GM12878 (cell line): Measurements from ENCODE around the gene PTBP1. TPM values are rescaled to one million over a fixed set of nuclear protein-coding genes. Genes with fewer than 3 reads are reported as not detected.

Experiments
- ATAC-seq: fragments of 200-7000 bp; cut with Tn5 transposase; 3 replicates; pipeline ENCODE4 v1.9.1; 2020; ENCODE audit warnings: mild to moderate bottlenecking, moderate library complexity
- BruUV-seq: library from RNA; stranded (reverse); fragments of 400-500 nt; replicated peaks from 2 replicates; lab custom pipeline; 2021; lab: Mats Ljungman, UMichigan
- CTCF ChIA-PET: fragments of 300-600 bp; sonication (Branson Sonifier 250); formaldehyde crosslinking; extraction: SDS; loops from one replicate; lab custom pipeline; 2021; ENCODE audit warnings: inconsistent platforms; lab: Yijun Ruan, JAX
- POLR2A ChIA-PET: fragments of 350-600 bp; formaldehyde crosslinking; extraction: SDS; loops from one replicate; lab custom pipeline; 2021; ENCODE audit warnings: inconsistent platforms; lab: Charles Lee
- RAD21 ChIA-PET: fragments of 300-600 bp; sonication (Branson Sonifier 250); formaldehyde crosslinking; loops from one replicate; lab custom pipeline; 2023; ENCODE audit warnings: antibody characterized with exemption; ENCODE audit not compliant: unreplicated experiment; lab: Charles Lee
- SMC1A ChIA-PET: fragments of 300-600 bp; sonication (Branson Sonifier 250); formaldehyde crosslinking; loops from one replicate; lab custom pipeline; 2023; ENCODE audit not compliant: unreplicated experiment, uncharacterized antibody; lab: Charles Lee
- DNase-seq: peaks from one replicate; pipeline ENCODE4 v3.0.0-alpha.2; 2011; ENCODE audit warnings: low read depth, low spot score
- FAIRE-seq: peaks from 3 replicates; lab custom pipeline; 2011; peaks lifted over from hg19 to GRCh38; lab: Jason Lieb, UNC
- H2AFZ ChIP-seq: 2 replicates; pipeline ENCODE4 v1.6.0; 2011; ENCODE audit warnings: low read depth, low read length, control low read depth; ENCODE audit not compliant: control insufficient read depth
- H3K27ac ChIP-seq: 2 replicates; pipeline ENCODE4 v1.5.1; 2011; ENCODE audit warnings: control low read depth; ENCODE audit not compliant: control insufficient read depth, insufficient read depth
- H3K27me3 ChIP-seq, 2 experiments: replicated peaks in 1 of 2; 2 replicates each; pipeline versions ENCODE4 v1.6.0 to v1.6.1; 2011; ENCODE audit warnings: low read length in 1 of 2; ENCODE audit not compliant: control insufficient read depth in 2 of 2, insufficient read depth in 2 of 2
- H3K36me3 ChIP-seq, 2 experiments: 2 replicates each; pipeline ENCODE4 v1.5.1; 2011; ENCODE audit warnings: low read length in 1 of 2; ENCODE audit not compliant: control insufficient read depth in 2 of 2, insufficient read depth in 2 of 2
- H3K4me1 ChIP-seq: 2 replicates; pipeline ENCODE4 v1.6.1; 2011; ENCODE audit warnings: mild to moderate bottlenecking, low read length, moderate library complexity, mixed read lengths; ENCODE audit not compliant: control insufficient read depth, insufficient read depth
- H3K4me2 ChIP-seq: 2 replicates; pipeline ENCODE4 v1.6.0; 2011; ENCODE audit warnings: control low read depth; ENCODE audit not compliant: control insufficient read depth, insufficient read depth
- H3K4me3 ChIP-seq: fragments of 200-600 bp; sonication (generic); 2 replicates; pipeline ENCODE4 v1.5.1; 2016
- H3K79me2 ChIP-seq: 2 replicates; pipeline ENCODE4 v1.6.0; 2011; ENCODE audit warnings: low read length; ENCODE audit not compliant: control insufficient read depth, insufficient read depth
- H3K9ac ChIP-seq: 2 replicates; pipeline ENCODE4 v1.8.0; 2011; ENCODE audit warnings: low read length, control low read depth, mixed read lengths; ENCODE audit not compliant: control insufficient read depth, insufficient read depth
- H3K9me3 ChIP-seq: replicated peaks from 3 replicates; pipeline ENCODE4 v1.5.1; 2011; ENCODE audit warnings: mild to moderate bottlenecking, low read length; ENCODE audit not compliant: control insufficient read depth, insufficient read depth
- H4K20me1 ChIP-seq: 2 replicates; pipeline ENCODE4 v1.6.0; 2011; ENCODE audit not compliant: control insufficient read depth, insufficient read depth
- DPF2 ChIP-seq: fragments of 450-650 bp; IDR thresholded peaks from 2 replicates; pipeline ENCODE4 v1.6.1; 2017; ENCODE audit warnings: mild to moderate bottlenecking
- ZNF24 ChIP-seq: fragments of 450-650 bp; IDR thresholded peaks from 2 replicates; pipeline ENCODE4 v1.6.1; 2017; ENCODE audit warnings: antibody characterized with exemption, mild to moderate bottlenecking
- WGBS: methylation state at CpG from one replicate; pipeline ENCODE4 v1.1.6; 2016; ENCODE audit warnings: low lambda C conversion rate; ENCODE audit not compliant: insufficient replicate concordance, insufficient coverage; ENCODE audit errors: missing lambda C conversion rate; 5-methylcytosine and 5-hydroxymethylcytosine counted together
- in situ Hi-C: fragments of 300-500 bp; cut with MboI; formaldehyde crosslinking; loops from 9 replicates; pipeline ENCODE4 v1.14.3; 2018; ENCODE audit warnings: mixed read lengths
- intact Hi-C: fragments of 100-400 bp; cut with micrococcal nuclease; formaldehyde crosslinking; loops from one replicate; pipeline ENCODE4 v1.14.2; 2022; ENCODE audit not compliant: unreplicated experiment
- microRNA counts: library from miRNA; unstranded; fragments of <30 nt; microRNA quantifications from one replicate; lab custom pipeline; 2016
- microRNA-seq: library from miRNA; unstranded; fragments of <30 nt; microRNA quantifications from one replicate; pipeline ENCODE4, GENCODE V29; 2018
- polyA plus RNA-seq, 11 experiments: library from polyadenylated mRNA; depleted of rRNA in 4 of 11; unstranded in 6 of 11; stranded (reverse) in 5 of 11; fragments of >200 nt; fragmentation: Nextera tagmentation in 4 of 11; fragmentation: Illumina TruSeq in 1 of 11; extraction: Ambion mirVana in 4 of 11; extraction: Trizol in 1 of 11; gene quantifications; 1 replicate in 1 of 11; 2 replicates in 10 of 11; pipeline versions ENCODE4 v1.2.1 to v1.2.3, GENCODE V29; 2011 to 2016; ENCODE audit warnings: inconsistent platforms in 2 of 11, missing spikeins in 2 of 11, low read depth in 1 of 11
- small RNA-seq: library from RNA; depleted of rRNA; stranded (forward); fragments of <200 nt; gene quantifications from one replicate; pipeline ENCODE3, GENCODE V24; 2014
- total RNA-seq, 4 experiments: library from RNA; depleted of rRNA in 3 of 4; stranded (reverse); fragments of >200 nt in 3 of 4; fragmentation: Illumina TruSeq in 1 of 4; extraction: Trizol in 1 of 4; gene quantifications; 2 replicates each; pipeline versions ENCODE4 v1.2.1 to v1.2.3, GENCODE V29; 2013 to 2021

PTBP1 gene
- total and polyA plus RNA-seq, 10 of the 15 experiments (the other 5 are each of a cell fraction or from before 2014, with no cell fraction given): 13.1 to 532 (median 217) TPM

DNA sequence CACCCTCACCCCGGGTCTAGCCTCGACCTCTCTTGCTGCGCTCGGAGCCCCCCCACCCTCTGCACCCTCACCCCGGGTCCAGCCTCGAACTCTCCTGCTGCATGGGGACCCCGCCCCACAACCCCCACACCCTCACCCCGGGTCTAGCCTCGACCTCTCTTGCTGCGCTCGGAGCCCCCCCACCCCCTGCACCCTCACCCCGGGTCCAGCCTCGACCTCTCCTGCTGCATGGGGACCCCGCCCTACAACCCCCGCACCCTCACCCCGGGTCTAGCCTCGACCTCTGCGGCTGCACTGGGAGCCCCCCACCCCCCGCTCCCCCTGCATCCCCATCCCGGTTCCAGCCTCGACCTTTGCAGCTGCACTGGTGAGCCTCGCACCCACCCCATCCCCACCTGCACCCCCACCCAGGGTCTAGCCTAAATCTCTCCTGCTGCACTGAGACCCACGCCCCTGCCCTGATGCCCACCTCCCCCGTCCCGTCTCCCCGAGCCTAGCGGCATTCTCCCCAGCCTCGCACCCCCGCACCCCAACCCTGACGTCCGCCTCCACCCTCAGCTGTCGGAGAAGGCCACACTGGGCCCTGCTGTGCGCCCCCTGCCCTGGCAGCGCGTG, 64.0 kb downstream of the PTBP1 start:
- ChIA-PET POLR2A (no interaction called here), CTCF (no interaction called here), RAD21 (interaction anchor here (4.5 kb wide), 1 partner anchor 58 kb away, joined by 46 read pairs; no protein-coding TSS in a partner anchor), SMC1A (no interaction called here)
- DNase-seq (no peak), FAIRE-seq (no peak), ATAC-seq (no peak)
- Histone ChIP-seq H3K9ac (no peak overlapping the region), H2AFZ (no peak overlapping the region), H3K36me3 (no peaks in the 10 kb centered on the region), H3K4me2 (no peak overlapping the region), H3K9me3 (no peaks in the 10 kb centered on the region), H3K27ac (no peak overlapping the region), H3K79me2 (no peaks in the 10 kb centered on the region), H3K27me3 (no peaks in the 10 kb centered on the region; a peak in 1 of 4 replicates), H3K4me1 (peaks cover 10% of the 10 kb centered on the region), H4K20me1 (no peaks in the 10 kb centered on the region), H3K4me3 (no peak overlapping the region)
- WGBS: no CpG with 5 or more reads among the region's 35 CpGs
- TF ChIP-seq ZNF24 (no peak), DPF2 (0 out of 2 replicates have a peak, but pooled peaks have one; percentile 28)
- in situ Hi-C loops: no loop called here
- BruUV-seq: no TSS peak
- intact Hi-C loops: loop anchor here (5.0 kb wide), 1 partner anchor 136 kb away; no protein-coding TSS in a partner anchor

MicroRNA genes within 50 kb of the gene (microRNA counts, 767-probe panel; counts per million panel counts)
- microRNA hsa-miR-3187-3p (lab: Ali Mortazavi, UCI): 55.3 counts per million

Small RNAs within 50 kb of the gene (microRNA-seq; reads per million reads assigned to microRNA genes)
- gene MIR3187: 85.6 reads per million, percentile 73 among the genes with 10 or more reads in this experiment
- 24.7 reads per million, percentile 59 among the genes with 10 or more reads in this experiment for gene MIR4745

Small RNAs within 50 kb of the gene (small RNA-seq; reads per million reads assigned to genes)
- gene MIR3187: not detected

Other genes starting within 250 kb of the PTBP1 start
Only the 7 nearest of the 25 such genes appear.
- gene PALM, start 88.5 kb upstream of the PTBP1 start, total RNA-seq (2014; rRNA removed): 0.38 and 0.62 TPM in 2 replicates
- 0.14 and 0.18 TPM in 2 replicates for gene PALM, start 88.5 kb upstream of the PTBP1 start, total RNA-seq (2014; rRNA removed; fragmentation: Illumina TruSeq; extraction: Trizol)
- 0.37 and 0.95 TPM in 2 replicates for gene PALM, start 88.5 kb upstream of the PTBP1 start, total RNA-seq (2021)
- 0.24 and 0.60 TPM in 2 replicates for gene PALM, start 88.5 kb upstream of the PTBP1 start, polyA plus RNA-seq (2011; rRNA removed)
- 0.13 TPM in 1 of 2 replicates, not detected in the other for gene PALM, start 88.5 kb upstream of the PTBP1 start, polyA plus RNA-seq (2014; fragmentation: Illumina TruSeq; extraction: Trizol)
- not detected for gene PALM, start 88.5 kb upstream of the PTBP1 start, polyA plus RNA-seq (2014; fragmentation: Nextera tagmentation; extraction: Ambion mirVana)
- gene PALM, start 88.5 kb upstream of the PTBP1 start, polyA plus RNA-seq (2014; rRNA removed): 0.16 and 0.28 TPM in 2 replicates
- under 1 TPM; 0.09 to 0.16 TPM for gene PALM, start 88.5 kb upstream of the PTBP1 start, polyA plus RNA-seq (2016; fragmentation: Nextera tagmentation; extraction: Ambion mirVana)
- not detected in 2 replicates for gene MISP, start 46.3 kb upstream of the PTBP1 start, total RNA-seq (2014; rRNA removed)
- gene MISP, start 46.3 kb upstream of the PTBP1 start, total RNA-seq (2014; rRNA removed; fragmentation: Illumina TruSeq; extraction: Trizol): not detected in 2 replicates
- 0.05 TPM in 1 of 2 replicates, not detected in the other for gene MISP, start 46.3 kb upstream of the PTBP1 start, total RNA-seq (2021)
- gene MISP, start 46.3 kb upstream of the PTBP1 start, polyA plus RNA-seq (2011; rRNA removed): not detected in 2 replicates
- not detected in 2 replicates for gene MISP, start 46.3 kb upstream of the PTBP1 start, polyA plus RNA-seq (2014; fragmentation: Illumina TruSeq; extraction: Trizol)
- gene MISP, start 46.3 kb upstream of the PTBP1 start, polyA plus RNA-seq (2014; fragmentation: Nextera tagmentation; extraction: Ambion mirVana): not detected
- gene MISP, start 46.3 kb upstream of the PTBP1 start, polyA plus RNA-seq (2014; rRNA removed): 0.03 TPM in 1 of 2 replicates, not detected in the other
- not detected for gene MISP, start 46.3 kb upstream of the PTBP1 start, polyA plus RNA-seq (2016; fragmentation: Nextera tagmentation; extraction: Ambion mirVana)
- gene PLPPR3, start 24.5 kb downstream of the PTBP1 start, total RNA-seq (2014; rRNA removed): not detected in 2 replicates
- gene PLPPR3, start 24.5 kb downstream of the PTBP1 start, total RNA-seq (2014; rRNA removed; fragmentation: Illumina TruSeq; extraction: Trizol): not detected in 2 replicates
- not detected in 2 replicates for gene PLPPR3, start 24.5 kb downstream of the PTBP1 start, total RNA-seq (2021)
- gene PLPPR3, start 24.5 kb downstream of the PTBP1 start, polyA plus RNA-seq (2011; rRNA removed): not detected in 2 replicates
- not detected in 2 replicates for gene PLPPR3, start 24.5 kb downstream of the PTBP1 start, polyA plus RNA-seq (2014; fragmentation: Illumina TruSeq; extraction: Trizol)
- not detected for gene PLPPR3, start 24.5 kb downstream of the PTBP1 start, polyA plus RNA-seq (2014; fragmentation: Nextera tagmentation; extraction: Ambion mirVana)
- not detected in 2 replicates for gene PLPPR3, start 24.5 kb downstream of the PTBP1 start, polyA plus RNA-seq (2014; rRNA removed)
- under 1 TPM in 1 of 2 experiments, not detected in 1; 0.07 TPM for gene PLPPR3, start 24.5 kb downstream of the PTBP1 start, polyA plus RNA-seq (2016; fragmentation: Nextera tagmentation; extraction: Ambion mirVana)
- gene AZU1, start 30.4 kb downstream of the PTBP1 start, total RNA-seq (2014; rRNA removed): not detected in 2 replicates
- not detected in 2 replicates for gene AZU1, start 30.4 kb downstream of the PTBP1 start, total RNA-seq (2014; rRNA removed; fragmentation: Illumina TruSeq; extraction: Trizol)
- not detected in 2 replicates for gene AZU1, start 30.4 kb downstream of the PTBP1 start, total RNA-seq (2021)
- not detected in 2 replicates for gene AZU1, start 30.4 kb downstream of the PTBP1 start, polyA plus RNA-seq (2011; rRNA removed)
- not detected in 2 replicates for gene AZU1, start 30.4 kb downstream of the PTBP1 start, polyA plus RNA-seq (2014; fragmentation: Illumina TruSeq; extraction: Trizol)
- gene AZU1, start 30.4 kb downstream of the PTBP1 start, polyA plus RNA-seq (2014; fragmentation: Nextera tagmentation; extraction: Ambion mirVana): not detected
- 0.27 TPM in 1 of 2 replicates, not detected in the other for gene AZU1, start 30.4 kb downstream of the PTBP1 start, polyA plus RNA-seq (2014; rRNA removed)
- gene AZU1, start 30.4 kb downstream of the PTBP1 start, polyA plus RNA-seq (2016; fragmentation: Nextera tagmentation; extraction: Ambion mirVana): not detected
- gene PRTN3, start 43.5 kb downstream of the PTBP1 start, total RNA-seq (2014; rRNA removed): not detected in 2 replicates
- gene PRTN3, start 43.5 kb downstream of the PTBP1 start, total RNA-seq (2014; rRNA removed; fragmentation: Illumina TruSeq; extraction: Trizol): not detected in 2 replicates
- not detected in 2 replicates for gene PRTN3, start 43.5 kb downstream of the PTBP1 start, total RNA-seq (2021)
- 0.08 TPM in 1 of 2 replicates, not detected in the other for gene PRTN3, start 43.5 kb downstream of the PTBP1 start, polyA plus RNA-seq (2011; rRNA removed)
- not detected in 2 replicates for gene PRTN3, start 43.5 kb downstream of the PTBP1 start, polyA plus RNA-seq (2014; fragmentation: Illumina TruSeq; extraction: Trizol)
- gene PRTN3, start 43.5 kb downstream of the PTBP1 start, polyA plus RNA-seq (2014; fragmentation: Nextera tagmentation; extraction: Ambion mirVana): not detected
- not detected in 2 replicates for gene PRTN3, start 43.5 kb downstream of the PTBP1 start, polyA plus RNA-seq (2014; rRNA removed)
- not detected for gene PRTN3, start 43.5 kb downstream of the PTBP1 start, polyA plus RNA-seq (2016; fragmentation: Nextera tagmentation; extraction: Ambion mirVana)
- not detected in 2 replicates for gene ELANE, start 54.9 kb downstream of the PTBP1 start, total RNA-seq (2014; rRNA removed)
- gene ELANE, start 54.9 kb downstream of the PTBP1 start, total RNA-seq (2014; rRNA removed; fragmentation: Illumina TruSeq; extraction: Trizol): not detected in 2 replicates
- not detected in 2 replicates for gene ELANE, start 54.9 kb downstream of the PTBP1 start, total RNA-seq (2021)
- not detected in 2 replicates for gene ELANE, start 54.9 kb downstream of the PTBP1 start, polyA plus RNA-seq (2011; rRNA removed)
- gene ELANE, start 54.9 kb downstream of the PTBP1 start, polyA plus RNA-seq (2014; fragmentation: Illumina TruSeq; extraction: Trizol): not detected in 2 replicates
- not detected for gene ELANE, start 54.9 kb downstream of the PTBP1 start, polyA plus RNA-seq (2014; fragmentation: Nextera tagmentation; extraction: Ambion mirVana)
- not detected in 2 replicates for gene ELANE, start 54.9 kb downstream of the PTBP1 start, polyA plus RNA-seq (2014; rRNA removed)
- not detected for gene ELANE, start 54.9 kb downstream of the PTBP1 start, polyA plus RNA-seq (2016; fragmentation: Nextera tagmentation; extraction: Ambion mirVana)
- gene CFD, start 62.2 kb downstream of the PTBP1 start, total RNA-seq (2014; rRNA removed): 0.73 and 0.93 TPM in 2 replicates
- not detected in 2 replicates for gene CFD, start 62.2 kb downstream of the PTBP1 start, total RNA-seq (2014; rRNA removed; fragmentation: Illumina TruSeq; extraction: Trizol)
- 0.36 and 0.58 TPM in 2 replicates for gene CFD, start 62.2 kb downstream of the PTBP1 start, total RNA-seq (2021)
- gene CFD, start 62.2 kb downstream of the PTBP1 start, polyA plus RNA-seq (2011; rRNA removed): 0.05 TPM in 1 of 2 replicates, not detected in the other
- gene CFD, start 62.2 kb downstream of the PTBP1 start, polyA plus RNA-seq (2014; fragmentation: Illumina TruSeq; extraction: Trizol): not detected in 2 replicates
- under 1 TPM in 1 of 2 experiments, not detected in 1; 0.06 TPM for gene CFD, start 62.2 kb downstream of the PTBP1 start, polyA plus RNA-seq (2014; fragmentation: Nextera tagmentation; extraction: Ambion mirVana)
- 1.2 TPM in 1 of 2 replicates, not detected in the other for gene CFD, start 62.2 kb downstream of the PTBP1 start, polyA plus RNA-seq (2014; rRNA removed)
- gene CFD, start 62.2 kb downstream of the PTBP1 start, polyA plus RNA-seq (2016; fragmentation: Nextera tagmentation; extraction: Ambion mirVana): 1 to 10 TPM in 1 of 2 experiments, under 1 TPM in 1; 0.40 to 1.1 TPM